Measurements from ENCODE around the gene VAT1L. TPM values are rescaled to one million over a fixed set of nuclear protein-coding genes. Genes with fewer than 3 reads are reported as not detected.
A peak's percentile ranks its signal among the peaks of the same experiment; 100 is the strongest.

VAT1L gene
- total and polyA plus RNA-seq, 2 experiments from 2014 or later = 11.0 to 24.4 TPM

GRCh38 chr16:77972062-77972392 lies 183.7 kb downstream of the VAT1L start:
- no peaks in the 10 kb centered on the region for H3K36me3 ChIP-seq (ENCODE audit: insufficient read depth)
- no peak overlapping the region for H3K27ac Mint-ChIP-seq
- H3K4me2 ChIP-seq = no peak overlapping the region
- peaks cover 1% of the 10 kb centered on the region for H3K27me3 Mint-ChIP-seq (ENCODE audit: insufficient read depth, low read depth, poor library complexity)
- H3K4me3 Mint-ChIP-seq = no peak overlapping the region
- no peak overlapping the region for H2AFZ ChIP-seq
- no peak for ATAC-seq
- H3K36me3 Mint-ChIP-seq (ENCODE audit: low read depth) = peaks cover 3% of the 10 kb centered on the region; the same call in 2 of the 3 replicates
- TF ChIP-seq EZH2 (IDR thresholded peaks at IDR 0.05; ENCODE audit: low read depth, unreplicated experiment) (no peak), ZNF114 (CRISPR knock-in tag; IDR thresholded peaks at IDR 0.05) (no peak), JUNB (IDR thresholded peaks at IDR 0.05; ENCODE audit: unreplicated experiment) (no peak), CTCF (conservative IDR thresholded peaks at IDR 0.05; ENCODE audit: low read depth in 2 of 2) (no peak), ZNF331 (CRISPR knock-in tag; IDR thresholded peaks at IDR 0.05; ENCODE audit: low read depth) (no peak), EZH2phosphoT487 (IDR thresholded peaks at IDR 0.05; ENCODE audit: unreplicated experiment) (no peak)
- H3K27me3 ChIP-seq (ENCODE audit: insufficient read depth) = no peaks in the 10 kb centered on the region
- no peak overlapping the region for H3K4me3 ChIP-seq
- H3K79me2 ChIP-seq (replicated peaks; ENCODE audit: insufficient read depth) = no peaks in the 10 kb centered on the region
- no peak overlapping the region for H3K27ac ChIP-seq (ENCODE audit: low read depth)
- no peak for DNase-seq (ENCODE audit: low spot score)
- H4K20me1 ChIP-seq (replicated peaks; ENCODE audit: insufficient read depth) = no peaks in the 10 kb centered on the region
- no peaks in the 10 kb centered on the region; the same call in 1 of the 2 replicates for H3F3A ChIP-seq (replicated peaks; ENCODE audit: low read depth)
- peaks cover 45% of the 10 kb centered on the region for H3K4me1 Mint-ChIP-seq
- H3K9me3 Mint-ChIP-seq = no peaks in the 10 kb centered on the region
- H3K4me1 ChIP-seq (ENCODE audit: insufficient read depth) = peaks cover 29% of the 10 kb centered on the region
- no peaks in the 10 kb centered on the region; the same call in 1 of the 2 replicates for H3K9me2 ChIP-seq (ENCODE audit: insufficient read depth)

- no peak overlapping the region for H3K4me3 ChIP-seq
- H3F3A ChIP-seq (replicated peaks; ENCODE audit: low read depth) = no peaks in the 10 kb centered on the region
- DNase-seq (ENCODE audit: low spot score) (peak; percentile 68), ATAC-seq (peak; percentile 40)
- TF ChIP-seq NANOG (IDR thresholded peaks at IDR 0.05; ENCODE audit: borderline replicate concordance) = no peak
- TF ChIP-seq REST (IDR thresholded peaks at IDR 0.05; ENCODE audit: unreplicated experiment) = peak; percentile 73
- no peak for TF ChIP-seq STAT1 (IDR thresholded peaks at IDR 0.05; ENCODE audit: unreplicated experiment)
- TF ChIP-seq CREB1 (CRISPR knock-in tag; IDR thresholded peaks at IDR 0.05; ENCODE audit: low read depth) = no peak
- no peak for TF ChIP-seq ZNF331 (CRISPR knock-in tag; IDR thresholded peaks at IDR 0.05; ENCODE audit: low read depth)
- Mint-ChIP-seq H3K36me3 (ENCODE audit: low read depth) (peaks cover 24% of the 10 kb centered on the region), H3K27ac (no peak overlapping the region), H3K4me3 (no peak overlapping the region), H3K9me3 (no peaks in the 10 kb centered on the region), H3K27me3 (ENCODE audit: insufficient read depth, low read depth, poor library complexity) (peaks cover 3% of the 10 kb centered on the region), H3K4me1 (peaks cover 30% of the 10 kb centered on the region)
- no peaks in the 10 kb centered on the region for H3K36me3 ChIP-seq (ENCODE audit: insufficient read depth)
- no peak overlapping the region for H2AFZ ChIP-seq
- no peaks in the 10 kb centered on the region for H3K27me3 ChIP-seq (ENCODE audit: insufficient read depth)
- peaks cover 25% of the 10 kb centered on the region for H3K4me1 ChIP-seq (ENCODE audit: insufficient read depth)
- no peaks in the 10 kb centered on the region; the same call in 1 of the 2 replicates for H4K20me1 ChIP-seq (replicated peaks; ENCODE audit: insufficient read depth)
- no peak overlapping the region for H3K27ac ChIP-seq (ENCODE audit: low read depth)
- H3K9me2 ChIP-seq (ENCODE audit: insufficient read depth) = peaks cover 7% of the 10 kb centered on the region
- H3K4me2 ChIP-seq = no peak overlapping the region
- no peaks in the 10 kb centered on the region for H3K79me2 ChIP-seq (replicated peaks; ENCODE audit: insufficient read depth)
These were observed 186.5 kb downstream of the VAT1L start for GRCh38 chr16:77974883-77975282.

Data from GM23338 (cell line).